ENCODE measurements around the gene NCS1.

DNA sequence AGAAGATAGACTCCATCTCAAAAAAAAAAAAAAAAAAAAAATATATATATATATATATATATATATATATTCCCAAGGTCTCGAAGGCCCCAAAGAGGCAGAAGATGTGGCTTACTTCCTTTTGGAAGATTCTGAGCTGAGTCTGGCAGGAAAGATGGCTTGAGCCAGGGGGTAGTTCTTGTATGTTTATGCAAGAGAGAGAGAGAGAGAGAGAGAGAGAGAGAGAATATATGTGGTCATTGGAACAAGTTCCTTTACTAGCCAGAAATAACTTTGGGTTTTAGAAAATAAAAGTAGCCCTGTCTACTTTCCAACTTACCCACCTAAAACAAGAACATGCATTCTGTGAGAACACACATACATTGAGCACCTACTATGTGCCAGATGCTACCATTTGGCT is 17.6 kb downstream of the NCS1 start:
- TF ChIP-seq, protein P1, sequence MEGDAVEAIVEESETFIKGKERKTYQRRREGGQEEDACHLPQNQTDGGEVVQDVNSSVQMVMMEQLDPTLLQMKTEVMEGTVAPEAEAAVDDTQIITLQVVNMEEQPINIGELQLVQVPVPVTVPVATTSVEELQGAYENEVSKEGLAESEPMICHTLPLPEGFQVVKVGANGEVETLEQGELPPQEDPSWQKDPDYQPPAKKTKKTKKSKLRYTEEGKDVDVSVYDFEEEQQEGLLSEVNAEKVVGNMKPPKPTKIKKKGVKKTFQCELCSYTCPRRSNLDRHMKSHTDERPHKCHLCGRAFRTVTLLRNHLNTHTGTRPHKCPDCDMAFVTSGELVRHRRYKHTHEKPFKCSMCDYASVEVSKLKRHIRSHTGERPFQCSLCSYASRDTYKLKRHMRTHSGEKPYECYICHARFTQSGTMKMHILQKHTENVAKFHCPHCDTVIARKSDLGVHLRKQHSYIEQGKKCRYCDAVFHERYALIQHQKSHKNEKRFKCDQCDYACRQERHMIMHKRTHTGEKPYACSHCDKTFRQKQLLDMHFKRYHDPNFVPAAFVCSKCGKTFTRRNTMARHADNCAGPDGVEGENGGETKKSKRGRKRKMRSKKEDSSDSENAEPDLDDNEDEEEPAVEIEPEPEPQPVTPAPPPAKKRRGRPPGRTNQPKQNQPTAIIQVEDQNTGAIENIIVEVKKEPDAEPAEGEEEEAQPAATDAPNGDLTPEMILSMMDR (IDR thresholded peaks at IDR 0.05) = no peak
- TF ChIP-seq POLR2A (IDR thresholded peaks at IDR 0.05; ENCODE audit: low read depth) = no peak
- TF ChIP-seq POLR2AphosphoS5 (IDR thresholded peaks at IDR 0.05) = peak in 1 of 2 donors; percentile 15

Data from esophagus muscularis mucosa (tissue), 3 donors.